OCI-LY7 (cell line): ENCODE results near the gene MYO18A. TPM values are rescaled to one million over a fixed set of nuclear protein-coding genes. Genes with fewer than 3 reads are reported as not detected.

Experiments
- BruUV-seq: library from RNA; stranded (reverse); fragments of 400-500 nt; replicated peaks from 2 replicates; lab custom pipeline; 2021; lab: Mats Ljungman, UMichigan
- CTCF ChIA-PET: fragments of 300-600 bp; sonication (Branson Sonifier 250); formaldehyde crosslinking; loops from one replicate; lab custom pipeline; 2022; ENCODE audit warnings: antibody characterized with exemption; ENCODE audit not compliant: unreplicated experiment; lab: Charles Lee
- POLR2A ChIA-PET: fragments of 300-600 bp; sonication (Branson Sonifier 250); formaldehyde crosslinking; loops from one replicate; lab custom pipeline; 2022; ENCODE audit warnings: antibody characterized with exemption; lab: Charles Lee
- DNase-seq: peaks from one replicate; pipeline ENCODE4 v3.0.0-alpha.2; 2015; ENCODE audit warnings: low spot score
- H2AFZ ChIP-seq: fragments of 200-600 bp; sonication (generic), shearing (Covaris generic); 2 replicates; pipeline ENCODE4 v1.6.1; 2014; ENCODE audit warnings: mild to moderate bottlenecking, antibody characterized with exemption, low read length, moderate library complexity
- H3K27ac ChIP-seq: fragments of 200-600 bp; sonication (generic); 2 replicates; pipeline ENCODE4 v1.5.1; 2014; ENCODE audit warnings: mixed run types, low read depth, mild to moderate bottlenecking, moderate library complexity, low read length, inconsistent platforms; ENCODE audit not compliant: poor library complexity, severe bottlenecking
- H3K36me3 ChIP-seq: fragments of 200-600 bp; sonication (generic); 2 replicates; pipeline ENCODE4 v1.6.1; 2014; ENCODE audit warnings: mild to moderate bottlenecking, antibody characterized with exemption, low read length, moderate library complexity, mixed read lengths; ENCODE audit not compliant: insufficient read depth
- H3K4me1 ChIP-seq: fragments of 200-600 bp; sonication (generic); 2 replicates; pipeline ENCODE4 v1.5.1; 2014; ENCODE audit warnings: mild to moderate bottlenecking, low read length; ENCODE audit not compliant: insufficient read depth, poor library complexity, severe bottlenecking
- H3K4me2 ChIP-seq: fragments of 200-600 bp; sonication (generic); 2 replicates; pipeline ENCODE4 v1.6.1; 2014; ENCODE audit warnings: mild to moderate bottlenecking, low read length
- H3K4me3 ChIP-seq: fragments of 200-600 bp; sonication (generic); 2 replicates; pipeline ENCODE4 v1.5.1; 2014; ENCODE audit warnings: mild to moderate bottlenecking, low read depth, low read length; ENCODE audit not compliant: poor library complexity, severe bottlenecking
- H3K79me2 ChIP-seq: fragments of 200-600 bp; sonication (generic); 2 replicates; pipeline ENCODE4 v1.6.1; 2016; ENCODE audit warnings: low read depth, mild to moderate bottlenecking, low read length, moderate library complexity, mixed read lengths; ENCODE audit not compliant: insufficient read depth
- H3K9me2 ChIP-seq: fragments of 200-600 bp; sonication (generic); 2 replicates; pipeline ENCODE4 v1.6.1; 2016; ENCODE audit warnings: mild to moderate bottlenecking, low read length, mixed read lengths; ENCODE audit not compliant: insufficient read depth
- H3K9me3 ChIP-seq: fragments of 200-600 bp; sonication (generic); 2 replicates; pipeline ENCODE4 v1.6.1; 2014; ENCODE audit warnings: mild to moderate bottlenecking, mixed run types, low read length, mixed read lengths
- H4K20me1 ChIP-seq: fragments of 200-600 bp; sonication (generic); 2 replicates; pipeline ENCODE4 v1.6.1; 2014; ENCODE audit warnings: mild to moderate bottlenecking, antibody characterized with exemption, low read length, moderate library complexity, mixed read lengths; ENCODE audit not compliant: insufficient read depth
- CTCF ChIP-seq: fragments of 200-600 bp; sonication (generic); conservative IDR thresholded peaks from 2 replicates; pipeline ENCODE4 v1.5.1; 2014; ENCODE audit warnings: mild to moderate bottlenecking, antibody characterized with exemption, low read length, moderate library complexity, mixed read lengths
- EZH2phosphoT487 ChIP-seq: fragments of 200-600 bp; sonication (generic); IDR thresholded peaks from 2 replicates; pipeline ENCODE4 v1.6.1; 2018; ENCODE audit warnings: low read depth, borderline replicate concordance, mild to moderate bottlenecking, mixed run types, antibody characterized with exemption, low read length, moderate library complexity, mixed read lengths
- intact Hi-C: fragments of 100-400 bp; cut with micrococcal nuclease; formaldehyde crosslinking; loops from one replicate; pipeline ENCODE4 v1.10.0; 2022; ENCODE audit not compliant: unreplicated experiment
- total RNA-seq, 2 experiments: library from RNA; depleted of rRNA in 1 of 2; stranded (reverse); fragments of >200 nt in 1 of 2; shearing (Covaris generic) in 1 of 2; gene quantifications; 2 replicates each; pipeline ENCODE4 v1.2.3, GENCODE V29; 2014 to 2022

Gene MYO18A
- total RNA-seq, 2 experiments from 2014 or later = 124 to 128 TPM

- H3K9me3 ChIP-seq = no peaks in the 10 kb centered on the region
- no TSS peak for BruUV-seq
- ChIA-PET CTCF (no interaction called here), POLR2A (no interaction called here)
- TF ChIP-seq EZH2phosphoT487 (no peak), CTCF (no peak)
- H3K79me2 ChIP-seq = no peaks in the 10 kb centered on the region
- H3K27ac ChIP-seq = no peak overlapping the region
- no peaks in the 10 kb centered on the region; the same call in 1 of the 2 replicates for H3K36me3 ChIP-seq
- no peak overlapping the region for H3K4me3 ChIP-seq
- DNase-seq = no peak
- no peak overlapping the region for H3K4me2 ChIP-seq
- H3K9me2 ChIP-seq = no peaks in the 10 kb centered on the region
- H4K20me1 ChIP-seq = no peaks in the 10 kb centered on the region
- H3K4me1 ChIP-seq = no peaks in the 10 kb centered on the region
- H2AFZ ChIP-seq = no peak overlapping the region
- intact Hi-C loops = no loop called here
Measured at GRCh38 chr17:29168079-29168758, 12.0 kb downstream of the MYO18A start.

- Histone ChIP-seq H3K27ac (no peak overlapping the region), H4K20me1 (no peaks in the 10 kb centered on the region), H3K36me3 (no peaks in the 10 kb centered on the region; the same call in 1 of the 2 replicates), H3K9me3 (no peaks in the 10 kb centered on the region), H3K4me3 (no peak overlapping the region), H3K79me2 (no peaks in the 10 kb centered on the region), H3K4me2 (no peak overlapping the region), H2AFZ (no peak overlapping the region), H3K4me1 (no peaks in the 10 kb centered on the region), H3K9me2 (no peaks in the 10 kb centered on the region)
- ChIA-PET CTCF (no interaction called here), POLR2A (no interaction called here)
- no peak for DNase-seq
- TF ChIP-seq CTCF (no peak), EZH2phosphoT487 (no peak)
- intact Hi-C loops = no loop called here
- BruUV-seq = no TSS peak
Measured at GRCh38 chr17:29167393-29168078, 12.7 kb downstream of the MYO18A start.

DNA sequence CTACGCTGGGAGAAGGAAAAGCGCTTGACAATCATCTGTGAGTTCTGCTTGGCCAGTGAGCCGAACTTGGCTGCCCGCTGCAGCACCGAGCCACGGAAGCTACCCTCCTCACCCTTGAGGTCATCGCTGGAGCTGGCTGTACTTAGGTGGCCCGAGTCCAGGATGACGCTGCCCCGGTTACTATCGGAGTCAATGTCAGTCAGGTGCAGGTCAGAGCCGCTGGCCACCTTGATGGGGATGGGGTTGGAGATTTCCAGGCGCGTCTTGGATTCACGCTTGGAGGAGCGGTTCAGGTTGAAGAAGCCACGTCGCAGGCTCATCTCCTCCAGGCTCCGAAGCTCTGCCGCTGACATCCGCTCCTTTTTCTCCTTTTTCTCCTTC, 13.7 kb downstream of the MYO18A start:
- H3K9me2 ChIP-seq = no peaks in the 10 kb centered on the region
- H3K4me2 ChIP-seq = no peak overlapping the region
- no TSS peak for BruUV-seq
- H3K79me2 ChIP-seq = no peaks in the 10 kb centered on the region
- H3K9me3 ChIP-seq = no peaks in the 10 kb centered on the region
- no peaks in the 10 kb centered on the region for H4K20me1 ChIP-seq
- H3K36me3 ChIP-seq = no peaks in the 10 kb centered on the region; the same call in 1 of the 2 replicates
- no peak overlapping the region for H3K4me3 ChIP-seq
- ChIA-PET CTCF (no interaction called here), POLR2A (no interaction called here)
- TF ChIP-seq CTCF (no peak), EZH2phosphoT487 (no peak)
- intact Hi-C loops = no loop called here
- no peak overlapping the region for H3K27ac ChIP-seq
- H2AFZ ChIP-seq = no peak overlapping the region
- H3K4me1 ChIP-seq = no peaks in the 10 kb centered on the region
- no peak for DNase-seq
